HG02759 (cell line): ENCODE data around the gene AHNAK2.
"Not testable (repeated sequence)": the region's sequence is repeated elsewhere in the genome, so short reads cannot be mapped to it uniquely, and the experiment has no call there.

ENCODE experiments used
- ATAC-seq: cut with Tn5 transposase; IDR thresholded peaks from one replicate; pipeline ENCODE4 v1.9.1; 2021; ENCODE audit warnings: mild to moderate bottlenecking, moderate library complexity; ENCODE audit not compliant: unreplicated experiment

The AHNAK2 gene

GRCh38 chr14:104900639-104901512 lies 77.3 kb downstream of the AHNAK2 start:
- ATAC-seq = no peak

GRCh38 chr14:104899781-104900180 lies 78.4 kb downstream of the AHNAK2 start:
- ATAC-seq = no peak

- ATAC-seq = no peak
These were observed 79.2 kb downstream of the AHNAK2 start for GRCh38 chr14:104898870-104899510.

- no peak for ATAC-seq
These were observed 80.0 kb downstream of the AHNAK2 start for GRCh38 chr14:104898195-104898558.

GRCh38 chr14:104897330-104898194 lies 80.6 kb downstream of the AHNAK2 start:
- ATAC-seq = no peak

GRCh38 chr14:104895786-104896661 lies 82.2 kb downstream of the AHNAK2 start:
- ATAC-seq = no peak

- ATAC-seq = no peak
These were observed 82.9 kb downstream of the AHNAK2 start for GRCh38 chr14:104895207-104895785.

GRCh38 chr14:104894331-104895206 lies 83.6 kb downstream of the AHNAK2 start:
- no peak for ATAC-seq

GRCh38 chr14:104893435-104894207 lies 84.6 kb downstream of the AHNAK2 start:
- ATAC-seq = no peak

- ATAC-seq = no peak
These were observed 85.4 kb downstream of the AHNAK2 start for GRCh38 chr14:104892531-104893434.

- no peak for ATAC-seq
These were observed 86.3 kb downstream of the AHNAK2 start for GRCh38 chr14:104891664-104892530.

GRCh38 chr14:104891121-104891551 lies 87.0 kb downstream of the AHNAK2 start:
- ATAC-seq = no peak

- not testable (repeated sequence) for ATAC-seq
These were observed 87.9 kb downstream of the AHNAK2 start for GRCh38 chr14:104890292-104890691.

GRCh38 chr14:104889375-104889757 lies 88.8 kb downstream of the AHNAK2 start:
- ATAC-seq = no peak

GRCh38 chr14:104888489-104889374 lies 89.4 kb downstream of the AHNAK2 start:
- no peak for ATAC-seq
